Stimulated activated CD8-positive, alpha-beta memory T cell treated with anti-CD3 and anti-CD28 coated beads, Interleukin-4, amount 100 ng/mL, for 24 hours (primary cell): ENCODE data around the gene NOS1AP.

Experiments used
- DNase-seq: peaks from one replicate; pipeline ENCODE4 v3.0.0-alpha.2; 2020; ENCODE audit warnings: low read depth

The NOS1AP gene

DNA sequence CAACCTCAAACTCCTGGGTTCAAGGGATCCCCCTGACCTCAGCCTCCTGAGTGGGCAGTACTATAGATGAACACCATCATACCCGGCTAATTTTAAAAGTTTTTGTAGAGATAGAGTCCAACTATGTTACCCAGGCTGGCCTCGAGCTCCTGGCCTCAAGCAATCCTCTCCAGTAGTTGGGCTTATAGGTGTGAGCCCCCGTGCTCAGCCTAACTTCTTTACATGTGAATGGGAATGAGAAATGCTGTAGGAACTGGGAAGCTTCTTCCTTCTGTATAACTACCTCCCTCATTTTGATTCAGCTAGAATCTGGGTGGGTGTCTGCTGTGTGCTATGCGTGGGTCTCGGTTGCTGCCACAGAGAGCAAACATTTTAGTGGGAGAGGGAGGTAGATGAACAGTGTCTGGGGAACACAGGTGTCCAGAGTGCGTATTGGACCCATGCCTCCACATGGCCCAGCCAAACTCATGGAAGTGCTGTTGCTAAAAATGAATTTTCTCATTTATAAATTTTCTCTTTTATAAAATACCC, 150.6 kb downstream of the NOS1AP start:
- no peak for DNase-seq

DNA sequence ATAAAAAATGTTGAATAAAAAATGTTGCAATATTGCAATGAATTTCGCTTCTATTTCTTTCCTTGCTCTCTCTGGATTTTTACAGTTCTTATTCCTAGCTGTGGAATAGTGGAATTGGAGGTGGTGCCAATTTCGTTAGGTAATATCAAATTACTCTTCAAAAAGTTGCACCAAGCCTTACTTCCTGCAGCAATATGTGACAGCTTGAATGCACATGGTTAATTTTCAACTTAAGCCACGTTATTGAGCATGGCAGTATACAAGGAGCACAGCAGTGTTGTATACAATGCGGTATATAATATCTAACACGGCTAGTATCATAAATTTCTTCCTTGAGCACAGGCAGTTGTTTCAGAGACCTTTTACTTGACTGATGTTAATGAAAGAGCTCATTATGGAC, 152.5 kb downstream of the NOS1AP start:
- DNase-seq, result no peak

DNA sequence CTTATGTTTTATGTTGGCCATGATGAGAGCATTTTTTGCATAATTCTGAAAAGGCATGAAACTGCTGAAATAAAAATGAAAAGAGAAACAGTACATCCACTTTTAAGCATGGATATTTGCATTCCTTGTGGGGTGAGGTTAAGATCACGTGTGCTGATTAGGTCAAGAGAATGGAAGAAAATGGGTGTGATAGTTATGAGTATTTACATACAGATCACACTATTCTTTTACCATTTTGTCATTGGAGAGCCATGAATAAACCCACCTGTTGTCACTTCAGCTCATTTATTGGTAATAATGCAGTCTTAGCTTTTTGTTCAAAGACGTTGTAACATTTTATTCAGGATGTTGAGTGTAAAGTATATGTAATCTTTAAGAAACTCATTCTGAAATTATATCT, 153.2 kb downstream of the NOS1AP start:
- DNase-seq, result no peak

DNA sequence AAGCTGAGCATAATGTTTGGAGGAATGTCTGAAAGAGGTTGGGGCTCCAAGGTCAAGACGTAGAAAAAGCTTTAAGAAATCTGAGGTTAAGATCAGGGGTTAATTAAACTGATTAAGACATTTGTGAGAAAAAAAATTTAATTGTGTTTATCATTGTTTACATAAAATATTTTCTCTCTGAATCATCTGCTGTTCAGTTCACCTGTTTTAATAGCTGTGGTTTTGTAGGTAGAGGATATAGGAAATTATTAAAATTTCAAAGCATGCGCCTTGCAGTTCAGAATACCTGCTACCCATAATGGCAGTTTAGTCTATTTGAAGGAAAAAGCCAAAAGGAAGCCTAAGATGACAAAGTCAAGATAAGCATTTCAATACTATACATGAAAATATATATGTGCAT, 154.0 kb downstream of the NOS1AP start:
- no peak for DNase-seq

DNA sequence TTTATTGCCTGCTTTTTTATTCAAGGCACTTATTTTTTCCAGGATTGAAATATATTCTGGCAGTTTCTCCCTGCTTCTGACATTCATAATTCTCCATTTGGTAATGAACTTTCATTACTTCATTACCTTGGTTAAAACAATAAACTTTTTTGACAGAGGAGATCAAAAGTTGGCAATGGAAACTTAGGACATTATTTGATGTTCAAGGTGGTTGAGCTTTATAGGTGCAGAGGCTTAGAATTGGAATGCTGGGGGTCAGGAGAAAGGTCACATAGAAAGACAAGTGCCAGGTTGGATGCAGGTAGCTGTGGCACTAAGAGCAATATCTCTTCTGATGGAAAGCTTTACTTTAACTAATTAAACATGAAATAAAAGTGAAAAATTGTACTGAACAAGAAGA, 154.8 kb downstream of the NOS1AP start:
- no peak for DNase-seq

DNA sequence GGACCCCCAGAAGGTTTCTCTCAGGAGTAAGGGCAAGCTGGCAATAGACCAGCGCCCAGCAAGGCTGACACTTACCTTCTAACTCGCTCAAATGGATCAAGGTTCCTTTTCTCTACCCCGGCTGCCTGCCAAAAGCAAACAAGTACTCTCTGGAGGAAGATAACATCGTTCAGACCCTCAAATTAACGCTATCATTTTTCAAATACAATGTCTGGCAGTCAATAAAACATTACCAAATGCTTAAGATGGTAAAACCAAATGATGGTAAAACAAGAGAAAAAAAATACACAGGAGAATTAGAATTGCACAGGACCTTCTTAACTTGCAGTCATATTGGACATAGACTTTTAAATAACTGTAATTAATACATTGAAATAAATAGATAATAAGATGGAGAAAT, 159.1 kb downstream of the NOS1AP start:
- no peak for DNase-seq

DNA sequence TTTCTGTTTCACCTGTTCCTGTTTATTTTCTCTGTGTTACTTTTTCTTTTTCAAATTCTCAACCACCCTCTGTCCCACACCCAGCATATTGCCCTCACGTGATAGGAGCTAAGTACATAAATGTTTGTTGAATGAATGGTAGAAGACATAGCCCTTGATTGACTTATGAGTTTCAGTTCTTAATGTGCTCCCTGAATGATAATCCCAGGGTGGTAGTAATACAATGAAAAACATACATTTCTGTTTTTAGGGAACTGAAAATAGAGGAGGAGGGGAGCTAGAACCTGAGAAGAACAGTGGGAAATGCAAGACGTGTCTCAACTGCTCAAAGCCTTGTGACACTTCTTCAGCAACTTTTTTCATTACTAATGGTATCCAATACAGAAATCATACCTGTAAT, 160.1 kb downstream of the NOS1AP start:
- DNase-seq, result no peak

DNA sequence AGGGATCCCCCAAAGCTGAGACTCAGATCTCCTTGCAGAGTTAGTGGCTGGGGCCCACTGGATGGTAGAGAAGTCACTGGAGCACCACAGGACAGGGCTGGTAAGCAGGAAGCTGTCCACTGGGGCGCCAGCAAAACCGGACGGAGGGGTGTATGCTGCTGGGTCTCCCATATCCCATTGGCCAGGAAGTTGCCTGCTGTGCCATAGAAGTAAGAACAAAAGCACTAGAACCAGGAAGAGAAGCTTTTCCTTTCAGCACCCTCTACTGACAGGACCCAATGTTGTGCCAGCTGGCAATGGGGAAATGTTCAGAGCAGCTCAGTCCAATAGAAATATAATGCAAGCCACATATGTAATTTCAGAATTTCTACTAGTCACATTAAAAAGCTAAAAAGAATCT, 160.6 kb downstream of the NOS1AP start:
- DNase-seq, result no peak

DNA sequence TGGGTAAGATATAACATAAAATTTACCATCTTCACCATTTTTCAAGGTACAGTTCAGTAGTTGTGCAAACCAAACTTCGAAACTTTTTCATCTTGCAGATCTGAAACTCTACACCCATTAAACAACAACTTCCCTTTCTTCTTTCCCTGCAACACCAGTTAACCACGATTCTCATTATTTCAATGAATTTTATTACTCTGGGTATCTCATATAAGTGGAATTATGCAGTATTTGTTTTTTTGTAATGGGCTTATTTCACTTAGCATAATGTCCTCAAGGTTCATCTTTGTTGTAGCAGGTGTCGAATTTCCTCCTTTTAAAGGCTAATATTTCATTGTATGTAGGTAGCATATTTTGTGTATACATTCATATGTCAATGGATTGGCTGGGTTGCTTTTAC, 161.0 kb downstream of the NOS1AP start:
- DNase-seq, result no peak

DNA sequence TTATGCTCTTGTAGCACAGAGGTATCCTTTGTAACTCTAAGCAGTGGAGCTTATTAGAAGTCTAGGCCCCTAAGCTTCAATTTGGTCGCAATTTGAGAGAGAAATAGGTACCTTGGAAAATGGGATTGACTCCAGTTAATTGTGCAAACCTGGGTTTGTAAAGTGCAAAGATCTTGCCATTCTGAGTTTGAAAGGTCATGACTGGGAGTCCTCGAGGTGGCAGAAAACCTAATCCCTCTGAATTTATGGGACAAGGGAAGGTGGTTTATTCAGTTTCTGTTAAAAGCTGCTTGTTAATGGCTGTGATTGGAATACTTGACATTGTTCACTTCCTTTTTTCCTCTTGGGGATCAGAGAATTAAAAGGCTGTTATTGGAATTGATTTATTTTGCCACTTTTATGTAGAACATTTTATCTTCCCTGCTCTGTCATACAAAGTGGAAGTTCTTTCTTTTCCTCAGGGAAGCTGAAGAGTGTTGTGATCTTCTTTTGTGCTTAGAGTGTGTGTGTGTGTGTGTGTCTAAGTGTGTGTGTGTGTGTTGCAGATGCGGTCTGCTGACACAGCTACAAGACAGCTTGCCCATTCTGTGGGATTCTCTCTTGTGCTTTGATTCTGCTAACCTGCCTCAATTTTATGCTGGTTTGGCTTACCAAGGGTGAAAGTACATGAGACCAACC, 162.7 kb downstream of the NOS1AP start:
- no peak for DNase-seq

DNA sequence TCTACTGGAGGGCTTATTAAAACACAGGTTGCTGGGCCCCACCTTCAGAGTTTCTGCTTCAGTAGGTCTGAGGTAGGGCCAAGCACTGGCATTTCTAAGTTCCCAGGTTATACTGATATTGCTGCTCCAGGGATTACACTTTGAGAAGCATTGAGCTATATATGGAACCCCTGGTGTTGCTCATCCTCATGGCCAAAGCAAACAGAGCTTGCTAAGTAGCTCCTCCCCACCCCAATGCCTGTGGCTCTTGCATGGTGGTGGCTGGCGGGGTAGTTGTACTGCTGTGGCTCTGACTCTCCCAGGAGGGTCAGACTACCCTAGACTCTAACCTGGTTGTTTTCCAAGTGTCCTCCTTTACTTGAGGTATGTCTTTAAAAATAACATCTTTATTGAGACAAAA, 163.6 kb downstream of the NOS1AP start:
- DNase-seq, result no peak

DNA sequence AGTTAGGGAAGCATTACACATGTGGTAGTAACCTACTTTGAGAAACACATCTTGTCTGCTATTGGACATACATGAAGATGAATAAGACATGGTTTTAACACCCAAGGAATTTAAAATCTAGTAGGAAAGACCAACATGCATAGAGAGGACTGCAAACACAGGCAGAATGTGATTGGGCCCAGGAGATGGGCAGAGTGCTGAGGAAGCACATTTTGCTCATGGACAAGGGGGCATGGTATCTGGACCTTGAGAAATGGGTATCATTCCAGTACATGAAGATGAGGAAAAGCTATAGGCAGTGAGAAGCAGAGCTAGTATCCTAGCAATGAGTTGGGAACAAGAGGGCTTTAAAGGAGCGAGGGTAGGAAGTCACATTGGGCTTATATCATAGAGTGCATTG, 164.4 kb downstream of the NOS1AP start:
- no peak for DNase-seq

DNA sequence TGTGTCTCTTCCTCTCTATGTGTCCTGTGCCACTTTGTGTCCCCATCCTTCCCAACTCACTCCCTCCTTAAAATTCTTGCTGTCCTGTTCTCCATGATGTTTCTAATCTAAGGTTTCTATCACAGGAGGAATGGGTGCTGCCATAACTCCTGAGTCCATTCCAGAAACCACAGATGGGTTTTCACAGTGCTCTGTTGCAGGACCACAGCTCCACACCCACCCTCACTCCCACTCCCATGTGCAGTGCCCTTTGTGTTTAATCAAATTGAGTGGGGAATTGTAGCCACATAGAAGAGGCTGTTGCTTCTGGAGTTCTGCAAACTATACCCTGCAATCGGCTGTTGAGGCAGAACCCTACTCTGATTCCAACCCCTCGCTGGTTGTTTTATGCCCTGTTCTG, 165.1 kb downstream of the NOS1AP start:
- no peak for DNase-seq

DNA sequence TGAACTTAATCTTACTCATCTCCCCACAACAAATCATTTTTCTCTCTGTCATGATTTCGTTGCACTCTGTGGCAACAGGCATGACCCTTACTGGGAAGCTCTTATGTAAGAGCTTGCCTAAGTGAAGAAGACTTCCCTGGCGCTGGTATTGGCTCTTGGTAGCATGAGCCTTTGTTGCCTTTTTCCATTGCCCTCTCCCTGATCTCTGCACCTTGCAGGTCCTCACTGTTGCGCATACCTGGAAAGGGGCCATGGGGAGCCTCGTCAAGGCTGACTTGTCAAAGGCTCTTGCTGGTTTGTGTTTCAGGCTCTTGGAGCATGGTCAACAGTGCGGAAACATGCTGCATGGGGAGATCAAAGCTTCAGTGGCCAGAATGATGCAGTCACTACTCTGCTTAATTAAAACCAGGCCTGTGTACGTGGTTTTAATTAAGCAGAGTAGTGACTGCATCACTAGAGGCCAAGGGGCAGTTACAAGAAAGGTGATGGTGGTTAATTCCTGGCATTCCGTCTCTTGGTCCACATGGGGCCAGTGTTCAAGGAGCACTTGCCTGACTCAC, 165.8 kb downstream of the NOS1AP start:
- no peak for DNase-seq

DNA sequence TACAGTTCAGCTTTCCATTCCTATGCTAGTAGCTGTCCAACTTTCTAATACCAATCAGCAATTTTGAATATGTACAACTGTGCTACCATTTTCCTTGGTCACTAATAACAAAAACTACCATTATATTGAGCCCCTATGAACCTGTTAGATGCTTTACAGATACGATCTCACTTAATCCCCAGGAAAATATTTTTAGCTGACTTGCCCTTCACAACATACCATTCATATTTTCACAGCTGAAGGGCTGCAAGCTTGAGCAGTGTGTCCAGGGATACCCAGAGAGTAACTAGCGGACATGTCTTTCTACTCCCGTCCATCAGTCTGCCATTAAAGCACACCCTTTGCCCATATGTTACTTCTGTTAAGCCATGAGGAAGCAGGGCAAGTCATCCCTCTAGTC, 166.7 kb downstream of the NOS1AP start:
- DNase-seq, result no peak

DNA sequence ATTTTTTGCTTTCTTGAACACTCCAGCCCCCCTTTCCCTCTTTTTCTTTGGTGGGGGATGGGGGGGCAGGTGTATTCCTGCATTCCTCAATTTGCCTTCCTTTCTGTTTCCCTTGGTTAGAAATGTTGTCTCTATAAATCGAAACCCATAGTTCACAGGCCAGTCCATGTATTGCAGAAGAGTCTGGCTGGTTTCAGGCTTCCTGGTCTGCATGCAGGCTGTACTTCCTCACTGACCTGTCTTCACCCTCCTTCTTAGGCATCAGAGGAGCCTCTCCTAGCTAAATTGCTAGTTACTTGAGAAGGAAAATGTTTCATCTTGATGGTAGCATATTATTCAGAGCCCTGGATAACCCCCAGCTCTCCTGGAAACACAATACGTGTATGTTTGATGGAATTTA, 167.1 kb downstream of the NOS1AP start:
- DNase-seq, result no peak

DNA sequence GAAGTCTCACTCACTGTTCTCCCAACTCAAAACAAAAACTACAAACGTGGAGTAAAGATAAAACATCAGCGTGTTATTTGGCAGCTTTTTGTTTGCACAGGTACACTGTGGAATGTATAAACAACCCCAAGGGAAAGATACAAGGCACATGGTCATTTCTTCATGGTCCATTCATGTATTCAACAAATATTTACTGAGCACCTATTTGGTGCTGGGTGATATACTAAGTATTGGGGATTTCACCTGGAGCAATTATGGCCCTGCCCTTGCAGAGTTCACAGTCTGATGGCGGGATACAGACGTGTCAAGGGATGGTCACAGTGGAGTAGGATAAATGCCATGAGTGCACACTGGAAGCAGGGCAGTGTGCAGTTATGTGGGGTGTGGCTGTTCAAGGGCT, 171.1 kb downstream of the NOS1AP start:
- DNase-seq, result no peak

DNA sequence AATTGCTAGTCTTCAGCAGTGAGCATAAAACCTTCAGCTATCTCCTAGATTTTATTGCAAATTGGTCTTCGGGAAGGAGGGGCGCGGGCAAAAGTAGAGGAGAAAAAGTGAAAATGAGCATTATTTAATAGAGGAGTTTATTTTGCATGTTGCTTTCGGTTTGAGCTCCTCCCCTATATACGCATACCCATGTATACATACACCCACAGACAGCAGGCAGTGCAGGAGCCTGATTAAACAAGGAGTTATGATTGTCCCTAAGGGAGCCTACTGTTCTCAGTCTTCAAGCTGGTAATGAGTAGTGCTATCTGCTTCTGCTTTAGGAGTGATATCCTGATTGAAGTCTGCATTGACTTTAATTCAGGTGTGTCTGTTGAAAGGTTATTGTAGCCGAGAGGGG, 173.3 kb downstream of the NOS1AP start:
- DNase-seq, result no peak

DNA sequence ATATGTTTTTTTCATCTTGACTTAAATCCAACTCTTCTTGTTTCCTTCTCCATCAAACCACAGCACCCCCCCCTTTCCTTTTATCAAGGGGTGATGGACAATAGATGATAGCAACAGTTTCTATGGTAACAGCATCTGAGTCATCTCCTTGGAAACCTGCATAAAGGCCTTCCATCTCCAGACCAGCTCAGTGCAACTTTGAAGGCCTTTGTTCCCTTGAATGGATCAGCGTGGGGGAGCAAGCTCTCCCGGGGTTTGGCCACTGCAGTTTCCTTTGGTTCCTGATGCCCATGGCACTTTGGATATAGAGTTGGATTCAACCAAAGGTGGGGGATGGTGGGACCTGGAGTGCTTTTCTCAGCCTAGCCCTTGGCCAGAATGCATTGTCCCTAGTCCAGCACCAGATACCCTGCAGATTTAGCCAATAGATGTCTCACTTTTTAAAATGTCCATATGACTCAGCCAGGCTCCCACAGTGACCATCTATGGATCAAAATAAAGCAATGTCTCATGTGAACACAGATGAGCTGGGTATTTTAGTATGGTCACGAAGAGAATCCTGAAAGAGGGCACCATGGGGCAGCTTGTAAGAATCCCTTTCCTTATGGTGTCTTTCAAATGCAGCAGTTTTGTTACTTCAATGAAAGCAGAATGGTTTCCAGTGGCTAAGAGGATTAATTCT, 179.5 kb downstream of the NOS1AP start:
- DNase-seq, result no peak

DNA sequence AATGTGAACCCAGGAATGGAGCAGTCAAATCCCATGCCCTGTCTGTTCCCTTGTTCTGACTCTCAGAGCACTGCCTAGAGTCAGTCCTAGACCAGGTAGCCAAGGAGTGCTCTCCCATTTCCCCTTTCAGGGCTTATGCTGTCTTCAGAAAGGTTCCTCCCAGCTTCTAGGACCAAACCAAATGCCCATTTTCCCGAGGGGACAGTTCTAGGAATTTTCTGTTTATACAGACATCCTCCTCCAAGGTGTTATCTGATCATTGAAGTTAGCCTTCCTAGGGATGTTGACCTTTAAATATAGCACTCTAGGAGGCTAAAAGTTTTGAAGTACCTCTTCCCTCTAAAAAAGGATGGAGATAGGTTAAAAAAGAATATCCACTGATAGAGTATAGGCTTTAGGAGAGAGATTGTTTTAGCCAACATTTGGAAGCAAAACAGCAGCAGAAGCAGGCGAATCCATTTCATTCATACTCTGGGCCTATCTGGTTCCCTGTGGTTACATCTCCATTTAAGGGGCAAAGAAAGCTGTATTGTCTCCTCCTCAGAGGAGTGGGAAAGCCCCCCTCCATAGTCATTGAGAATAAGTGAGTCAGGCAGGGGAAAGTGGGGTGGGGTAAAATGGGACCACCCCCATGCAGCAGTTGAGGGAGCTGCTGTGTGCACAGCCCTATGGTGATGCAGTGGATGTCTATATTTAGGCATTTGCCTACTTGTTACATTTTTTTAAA, 180.7 kb downstream of the NOS1AP start:
- DNase-seq, result no peak

DNA sequence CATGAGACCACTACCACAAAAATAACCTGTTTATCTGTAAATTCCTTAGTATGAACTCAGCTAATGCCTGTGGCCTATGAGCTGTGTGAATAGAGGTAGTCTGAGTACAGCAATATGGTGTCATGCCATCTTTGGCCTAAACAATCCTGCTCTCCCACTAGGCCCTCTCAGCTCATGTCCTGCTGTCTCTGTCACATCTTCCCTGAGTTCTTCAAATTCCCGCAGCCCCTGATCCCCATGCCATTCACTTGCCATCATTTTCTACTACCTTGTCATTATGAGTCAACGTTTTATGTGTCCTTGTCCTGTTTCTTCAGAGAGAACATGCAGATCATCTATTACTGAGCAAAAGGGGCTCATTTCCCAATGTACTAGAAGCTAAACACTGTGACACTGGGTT, 181.6 kb downstream of the NOS1AP start:
- DNase-seq, result no peak

DNA sequence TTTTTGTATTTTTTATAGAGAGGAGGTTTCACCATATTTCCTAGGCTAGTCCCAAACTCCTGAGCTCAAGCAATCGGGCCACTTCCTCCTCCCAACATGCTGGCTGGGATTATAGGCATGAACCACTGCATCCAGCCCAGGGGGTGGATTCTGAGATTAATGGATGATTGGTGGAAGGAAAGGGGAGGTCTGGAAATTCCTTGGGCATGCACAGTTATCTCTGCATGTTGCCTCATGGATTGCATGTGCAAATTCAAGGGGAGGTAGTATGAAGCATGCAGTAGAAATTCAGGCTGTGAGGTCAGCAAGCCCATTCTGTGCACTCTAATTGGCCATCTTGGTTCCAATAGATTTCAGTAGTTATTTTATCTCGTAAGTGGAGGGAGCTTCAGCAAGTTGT, 182.7 kb downstream of the NOS1AP start:
- DNase-seq, result no peak

DNA sequence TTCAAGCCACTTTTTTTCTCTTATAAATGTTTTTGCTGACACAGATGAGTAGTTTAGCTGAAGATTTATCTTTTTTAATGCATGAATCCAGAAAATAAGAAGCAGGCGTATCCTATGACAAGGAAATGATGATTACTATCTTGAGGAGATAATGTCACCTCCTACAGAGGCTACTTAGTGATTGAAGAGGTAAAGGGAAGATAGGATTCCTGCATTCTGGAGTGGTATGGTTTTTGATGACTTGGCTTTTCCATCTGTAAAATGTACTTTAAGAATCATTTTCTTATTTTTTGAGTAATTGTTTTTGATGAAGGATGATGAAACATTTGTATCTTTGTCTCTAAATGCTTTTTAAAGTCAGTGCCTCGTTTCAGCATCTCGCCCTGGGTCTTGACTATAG, 184.3 kb downstream of the NOS1AP start:
- no peak for DNase-seq
